GM12864 (cell line): ENCODE results near the gene ZNF697.

Experiments used
- DNase-seq: peaks from one replicate; pipeline ENCODE4 v3.0.0-alpha.2; 2011; ENCODE audit warnings: low read depth
- H3K4me3 ChIP-seq: 2 replicates; pipeline ENCODE4 v1.5.1; 2011; ENCODE audit warnings: mild to moderate bottlenecking, low read depth, low read length, control low read depth
- CTCF ChIP-seq: IDR thresholded peaks from 2 replicates; pipeline ENCODE4 v1.5.1; 2011; ENCODE audit warnings: low read depth, mild to moderate bottlenecking, moderate library complexity, low read length, control low read depth, inconsistent platforms; ENCODE audit errors: missing control alignments

The ZNF697 gene

GRCh38 chr1:119675349-119676345, 27.6 kb upstream of the ZNF697 start:
- TF ChIP-seq CTCF: peak; percentile 56
- H3K4me3 ChIP-seq: peak overlapping the region; percentile 43
- DNase-seq: peak; percentile 64

GRCh38 chr1:119674835-119675289, 26.8 kb upstream of the ZNF697 start:
- no peak for DNase-seq
- peak; percentile 73 for TF ChIP-seq CTCF
- H3K4me3 ChIP-seq: no peak overlapping the region; the same call in 1 of the 2 replicates

- no peak for TF ChIP-seq CTCF
- no peak for DNase-seq
- H3K4me3 ChIP-seq: no peak overlapping the region
These were observed 26.1 kb upstream of the ZNF697 start for GRCh38 chr1:119674111-119674526.

DNA sequence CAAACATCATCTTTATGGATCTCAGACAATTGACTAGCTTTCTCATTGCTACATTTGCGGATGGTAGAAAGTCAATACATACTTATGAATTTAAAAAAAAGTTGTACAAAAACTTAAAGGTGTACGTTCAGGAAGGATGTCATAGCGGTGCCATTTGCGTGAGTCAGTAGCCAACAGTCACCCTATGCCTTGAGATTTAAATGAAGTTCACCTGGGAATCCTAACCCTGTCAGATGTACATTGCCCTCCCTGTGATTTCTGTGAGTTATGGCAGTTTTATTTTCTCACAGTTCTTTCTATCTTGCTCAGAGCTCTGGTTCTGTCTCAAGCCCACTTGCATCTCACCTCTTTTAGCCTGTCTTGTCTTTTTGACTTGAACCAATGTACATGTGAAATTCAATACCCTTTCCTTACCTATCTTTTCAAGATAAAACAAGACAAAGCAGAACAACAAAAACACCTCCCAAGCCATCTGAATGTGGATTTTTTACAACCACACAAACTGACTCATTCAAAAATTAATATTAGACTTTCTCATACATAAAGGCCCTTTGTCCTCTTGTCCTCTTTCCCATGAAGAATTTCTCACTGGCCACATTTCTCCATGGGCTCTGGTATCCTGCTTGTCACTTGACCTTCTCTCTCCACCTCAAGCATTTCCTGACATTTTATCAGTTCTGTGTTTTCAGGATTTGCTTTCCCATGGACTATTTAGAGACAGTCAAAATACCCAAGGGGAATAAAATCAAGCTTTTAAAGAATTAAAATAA, 25.3 kb upstream of the ZNF697 start:
- H3K4me3 ChIP-seq: no peak overlapping the region
- no peak for TF ChIP-seq CTCF
- DNase-seq: no peak

- no peak for DNase-seq
- no peak overlapping the region for H3K4me3 ChIP-seq
- no peak for TF ChIP-seq CTCF
These were observed 22.8 kb upstream of the ZNF697 start for GRCh38 chr1:119670898-119671297.

DNA sequence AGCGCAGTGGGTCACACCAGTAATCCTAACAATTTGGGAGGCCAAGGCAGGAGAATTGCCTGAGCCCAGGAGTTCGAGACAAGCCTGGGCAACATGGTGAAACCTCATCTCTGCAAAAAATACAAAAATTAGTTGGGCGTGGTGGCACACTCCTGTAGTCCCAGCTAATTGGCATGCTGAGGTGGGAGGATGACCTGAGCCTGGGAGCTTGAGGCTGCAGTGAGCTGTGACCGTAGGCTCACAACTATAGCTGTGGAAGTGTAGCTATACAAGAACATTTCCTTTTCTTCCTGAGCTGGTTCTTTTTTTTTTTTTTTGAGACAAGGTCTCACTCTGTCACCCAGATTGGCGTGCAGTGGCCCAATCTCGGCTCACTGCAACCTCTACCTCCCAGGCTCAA, 19.1 kb upstream of the ZNF697 start:
- no peak for TF ChIP-seq CTCF
- no peak for DNase-seq
- no peak overlapping the region for H3K4me3 ChIP-seq
